Nephron progenitor cell (in vitro differentiated cells): ENCODE measurements around the gene TLN1.

Source experiments
- DNase-seq: peaks from one replicate; pipeline ENCODE4 v3.0.0; 2021
- H3K27ac Mint-ChIP-seq: 2 replicates; pipeline ENCODE4 v1.8.0; 2021; ENCODE audit warnings: mild to moderate bottlenecking, moderate library complexity, mixed read lengths
- H3K27me3 Mint-ChIP-seq: 2 replicates; pipeline ENCODE4 v1.8.0; 2021; ENCODE audit warnings: mild to moderate bottlenecking, low read depth, mixed read lengths; ENCODE audit not compliant: poor library complexity
- H3K36me3 Mint-ChIP-seq: 2 replicates; pipeline ENCODE4 v1.8.0; 2021; ENCODE audit warnings: low read depth, mixed read lengths
- H3K4me1 Mint-ChIP-seq: 2 replicates; pipeline ENCODE4 v1.8.0; 2021; ENCODE audit warnings: mixed read lengths
- H3K4me3 Mint-ChIP-seq: 2 replicates; pipeline ENCODE4 v1.8.0; 2021; ENCODE audit warnings: mild to moderate bottlenecking, moderate library complexity, mixed read lengths
- H3K9me3 Mint-ChIP-seq: 2 replicates; pipeline ENCODE4 v1.8.0; 2021; ENCODE audit warnings: mild to moderate bottlenecking, moderate library complexity, mixed read lengths
- TF ChIP-seq, protein P1 (sequence below): fragments of 200-600 bp; sonication (generic); IDR thresholded peaks from 2 replicates; pipeline ENCODE4 v1.5.0; 2021; ENCODE audit warnings: antibody characterized with exemption

TLN1 gene

DNA sequence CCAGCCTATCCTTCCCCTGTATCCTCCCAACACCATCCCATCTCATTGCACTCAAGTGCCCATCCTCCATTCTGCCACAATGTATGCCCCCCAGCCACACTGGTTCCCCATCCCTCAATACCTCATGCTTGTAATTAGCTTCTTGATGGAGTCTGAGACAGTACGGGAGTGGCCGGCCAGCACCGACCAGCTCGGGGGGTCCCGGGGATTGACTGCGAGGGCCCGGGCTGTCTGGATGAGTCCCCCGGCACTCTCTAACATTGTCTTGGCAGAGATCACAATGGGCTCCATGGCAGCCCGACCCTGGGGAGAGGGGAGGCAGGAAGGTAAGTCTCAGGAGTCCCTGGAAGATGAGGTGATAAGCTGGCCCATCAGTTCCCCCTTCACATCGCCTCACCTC is 25.0 kb downstream of the TLN1 start:
- Mint-ChIP-seq H3K9me3 (no peaks in the 10 kb centered on the region), H3K36me3 (peaks cover 67% of the 10 kb centered on the region), H3K27ac (no peak overlapping the region), H3K27me3 (no peaks in the 10 kb centered on the region), H3K4me1 (peaks cover 6% of the 10 kb centered on the region), H3K4me3 (no peak overlapping the region)
- DNase-seq = no peak
- TF ChIP-seq, protein P1, sequence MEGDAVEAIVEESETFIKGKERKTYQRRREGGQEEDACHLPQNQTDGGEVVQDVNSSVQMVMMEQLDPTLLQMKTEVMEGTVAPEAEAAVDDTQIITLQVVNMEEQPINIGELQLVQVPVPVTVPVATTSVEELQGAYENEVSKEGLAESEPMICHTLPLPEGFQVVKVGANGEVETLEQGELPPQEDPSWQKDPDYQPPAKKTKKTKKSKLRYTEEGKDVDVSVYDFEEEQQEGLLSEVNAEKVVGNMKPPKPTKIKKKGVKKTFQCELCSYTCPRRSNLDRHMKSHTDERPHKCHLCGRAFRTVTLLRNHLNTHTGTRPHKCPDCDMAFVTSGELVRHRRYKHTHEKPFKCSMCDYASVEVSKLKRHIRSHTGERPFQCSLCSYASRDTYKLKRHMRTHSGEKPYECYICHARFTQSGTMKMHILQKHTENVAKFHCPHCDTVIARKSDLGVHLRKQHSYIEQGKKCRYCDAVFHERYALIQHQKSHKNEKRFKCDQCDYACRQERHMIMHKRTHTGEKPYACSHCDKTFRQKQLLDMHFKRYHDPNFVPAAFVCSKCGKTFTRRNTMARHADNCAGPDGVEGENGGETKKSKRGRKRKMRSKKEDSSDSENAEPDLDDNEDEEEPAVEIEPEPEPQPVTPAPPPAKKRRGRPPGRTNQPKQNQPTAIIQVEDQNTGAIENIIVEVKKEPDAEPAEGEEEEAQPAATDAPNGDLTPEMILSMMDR = no peak

DNA sequence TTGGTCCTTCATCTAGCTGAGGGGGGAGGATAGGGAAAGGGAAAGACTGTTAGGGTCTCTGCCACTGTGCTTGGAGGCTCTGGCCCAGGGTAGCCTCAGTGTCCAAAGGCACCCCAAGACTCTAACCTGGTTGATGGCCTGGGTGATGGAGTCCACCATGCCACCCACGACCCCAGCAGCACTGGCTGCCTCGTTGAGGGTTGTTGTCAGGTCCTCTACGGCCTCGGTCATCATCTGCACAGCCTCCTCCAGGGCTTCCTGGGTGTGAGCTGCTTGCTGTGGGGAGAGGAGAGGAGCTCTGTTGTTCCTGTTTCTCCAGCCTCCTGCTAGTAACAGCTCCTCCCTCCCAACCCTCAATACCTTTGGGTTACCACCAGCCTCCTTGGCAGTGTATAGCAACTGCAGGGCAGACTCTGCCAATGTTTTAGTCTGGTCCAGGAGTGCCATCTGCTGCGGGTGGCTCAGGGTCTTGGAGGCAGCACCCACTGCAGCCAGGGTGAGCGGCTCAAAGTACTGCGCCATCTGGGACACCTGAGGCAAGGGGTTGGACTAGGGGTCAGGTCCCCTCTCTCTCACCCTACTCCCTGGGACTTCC is 26.1 kb downstream of the TLN1 start:
- H3K4me3 Mint-ChIP-seq = no peak overlapping the region
- DNase-seq = no peak
- H3K9me3 Mint-ChIP-seq = no peaks in the 10 kb centered on the region
- peaks cover 57% of the 10 kb centered on the region for H3K36me3 Mint-ChIP-seq
- H3K27ac Mint-ChIP-seq = no peak overlapping the region
- no peaks in the 10 kb centered on the region for H3K27me3 Mint-ChIP-seq
- TF ChIP-seq, protein P1 = no peak
- H3K4me1 Mint-ChIP-seq = no peaks in the 10 kb centered on the region

DNA sequence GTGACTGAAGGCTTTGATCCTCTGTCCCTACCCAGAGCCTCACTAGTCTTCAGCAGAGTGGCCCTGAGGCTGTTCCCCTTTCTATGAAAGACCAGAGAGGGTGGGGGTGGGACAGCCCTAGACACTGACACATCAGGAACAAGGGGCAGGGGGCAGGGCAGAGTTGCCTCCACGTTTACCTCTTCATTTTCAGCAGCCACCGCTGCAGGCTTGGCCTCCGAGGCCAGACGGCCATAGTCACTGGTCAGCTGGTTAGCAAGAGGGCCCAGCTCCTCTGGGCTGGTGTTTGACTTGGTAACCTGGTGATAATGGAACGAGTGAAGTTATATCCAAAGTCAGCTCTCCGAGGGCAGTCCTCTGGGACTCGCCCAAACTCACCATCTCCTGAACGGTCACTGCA is 26.6 kb downstream of the TLN1 start:
- no peak for DNase-seq
- Mint-ChIP-seq H3K36me3 (peaks cover 51% of the 10 kb centered on the region), H3K4me1 (no peaks in the 10 kb centered on the region), H3K27ac (no peak overlapping the region), H3K27me3 (no peaks in the 10 kb centered on the region), H3K4me3 (no peak overlapping the region), H3K9me3 (no peaks in the 10 kb centered on the region)
- TF ChIP-seq, protein P1 = no peak

DNA sequence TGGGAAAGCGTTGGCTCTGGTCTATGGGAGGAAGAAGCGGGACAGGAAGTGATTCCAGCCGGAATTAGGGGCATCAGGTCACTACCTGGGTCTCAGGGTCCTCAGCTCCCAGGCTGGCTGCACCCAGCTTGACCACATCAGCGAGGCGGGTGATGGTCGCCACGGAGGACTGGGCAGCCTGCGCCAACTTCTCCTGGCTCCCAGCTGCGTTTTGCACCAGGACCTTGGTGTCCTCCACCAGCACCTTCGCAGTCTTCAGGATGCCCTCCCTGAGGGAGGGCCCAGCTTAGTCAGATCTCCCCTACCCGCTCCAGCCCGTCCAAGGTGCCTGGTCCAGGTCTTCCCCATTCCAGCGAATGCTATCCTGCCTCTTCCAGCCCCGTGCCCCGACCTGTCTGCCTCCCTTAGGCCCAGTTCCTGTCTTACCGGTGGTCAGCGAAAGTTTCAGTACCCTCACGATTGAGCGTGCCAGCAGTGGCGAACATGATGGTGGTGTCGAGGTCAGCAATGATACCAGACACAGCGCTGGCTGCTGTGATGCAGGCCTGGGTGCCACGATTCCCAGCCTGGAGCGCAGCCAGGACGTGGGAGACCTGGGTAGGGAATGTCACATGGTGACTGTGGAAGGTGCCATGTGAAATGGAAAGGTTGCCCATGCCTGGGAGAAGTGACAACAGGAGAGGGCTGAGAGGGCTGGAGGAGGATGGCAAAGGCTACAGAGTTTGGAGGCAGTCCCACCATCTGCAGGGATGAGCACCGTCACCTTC is 27.9 kb downstream of the TLN1 start:
- TF ChIP-seq, protein P1 = no peak
- Mint-ChIP-seq H3K36me3 (peaks cover 44% of the 10 kb centered on the region), H3K4me1 (no peaks in the 10 kb centered on the region), H3K27ac (no peak overlapping the region), H3K27me3 (no peaks in the 10 kb centered on the region), H3K4me3 (no peak overlapping the region), H3K9me3 (no peaks in the 10 kb centered on the region)
- DNase-seq = no peak

DNA sequence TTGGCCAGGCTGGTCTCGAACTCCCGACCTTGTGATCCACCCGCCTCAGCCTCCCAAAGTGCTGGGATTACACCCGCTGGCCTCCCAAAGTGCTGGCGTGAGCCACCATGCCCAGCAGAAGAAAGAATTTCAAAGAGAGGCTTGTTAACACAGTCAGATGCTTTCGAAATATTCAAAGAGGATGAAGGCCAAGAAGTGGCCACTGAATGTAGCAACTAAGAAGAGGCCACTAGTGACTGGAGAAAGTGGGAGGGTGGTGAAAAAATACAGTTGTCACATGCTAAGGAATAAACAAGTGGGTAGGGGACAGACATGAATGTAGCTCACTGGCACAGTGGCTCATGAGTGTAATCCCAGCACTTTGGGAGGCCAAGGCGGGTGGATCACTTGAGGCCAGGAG is 29.3 kb downstream of the TLN1 start:
- Mint-ChIP-seq H3K4me1 (no peaks in the 10 kb centered on the region), H3K27ac (no peak overlapping the region), H3K27me3 (no peaks in the 10 kb centered on the region), H3K36me3 (peaks cover 33% of the 10 kb centered on the region), H3K9me3 (no peaks in the 10 kb centered on the region), H3K4me3 (no peak overlapping the region)
- TF ChIP-seq, protein P1 = no peak
- DNase-seq = no peak

DNA sequence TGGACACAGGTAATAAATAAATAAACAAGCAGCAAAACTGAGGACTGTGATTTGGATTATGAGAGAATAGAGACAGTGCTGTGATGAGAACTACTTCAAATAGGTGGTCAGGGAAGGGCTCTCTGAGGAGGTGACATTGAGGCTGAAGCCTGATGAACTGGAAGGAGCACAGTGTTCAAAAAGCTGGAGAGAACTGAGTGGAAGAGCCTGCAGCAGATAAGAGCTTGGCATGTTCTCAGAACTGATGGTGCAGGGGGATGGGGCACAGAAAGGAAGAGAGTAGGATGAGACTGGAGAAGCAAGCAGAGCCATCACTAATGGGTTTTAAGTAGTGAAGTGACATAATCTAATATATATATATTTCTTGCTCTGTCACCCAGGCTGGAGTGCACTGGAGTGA is 31.1 kb downstream of the TLN1 start:
- TF ChIP-seq, protein P1 = no peak
- Mint-ChIP-seq H3K4me3 (no peak overlapping the region), H3K4me1 (no peaks in the 10 kb centered on the region), H3K27ac (no peak overlapping the region), H3K9me3 (no peaks in the 10 kb centered on the region), H3K36me3 (peaks cover 31% of the 10 kb centered on the region), H3K27me3 (no peaks in the 10 kb centered on the region)
- DNase-seq = no peak
